Endothelial cell of umbilical vein (primary cell): ENCODE measurements around the gene SPP1. TPM values are rescaled to one million over a fixed set of nuclear protein-coding genes. Genes with fewer than 3 reads are reported as not detected.
"Not testable (repeated sequence)": the region's sequence is repeated elsewhere in the genome, so short reads cannot be mapped to it uniquely, and the experiment has no call there.

Experiments used
- BruUV-seq: library from RNA; stranded (reverse); fragments of 400-500 nt; replicated peaks from 2 replicates; lab custom pipeline; 2021; lab: Mats Ljungman, UMichigan
- CTCF ChIA-PET: fragments of 300-600, 350-600 bp; sonication (Branson Sonifier 250); formaldehyde crosslinking; loops from one replicate; lab custom pipeline; 2021; ENCODE audit warnings: antibody characterized with exemption, inconsistent platforms; lab: Charles Lee
- POLR2A ChIA-PET: fragments of 300-600, 350-600 bp; sonication (Branson Sonifier 250); formaldehyde crosslinking; loops from one replicate; lab custom pipeline; 2021; ENCODE audit warnings: antibody characterized with exemption, inconsistent platforms; lab: Charles Lee
- DNase-seq: peaks from one replicate; pipeline ENCODE4 v3.0.0-alpha.2; 2011; ENCODE audit warnings: low read depth, low spot score
- FAIRE-seq: peaks from 2 replicates; lab custom pipeline; 2011; peaks lifted over from hg19 to GRCh38; lab: Jason Lieb, UNC
- H2AFZ ChIP-seq: 2 replicates; pipeline ENCODE4 v1.6.0; 2012; ENCODE audit warnings: low read depth, low read length, control low read depth, inconsistent platforms
- H3K27ac ChIP-seq: 2 replicates; pipeline ENCODE4 v1.5.1; 2011; ENCODE audit warnings: low read depth, mild to moderate bottlenecking, control low read depth, low read length, moderate library complexity; ENCODE audit not compliant: insufficient read depth
- H3K27me3 ChIP-seq, 2 experiments: 2 replicates each; pipeline versions ENCODE4 v1.6.0 to v1.6.1; 2011; ENCODE audit warnings: low read length in 2 of 2, mixed read lengths in 1 of 2; ENCODE audit not compliant: control insufficient read depth in 2 of 2, insufficient read depth in 2 of 2
- H3K36me3 ChIP-seq, 2 experiments: 2 replicates in 1 of 2; 3 replicates in 1 of 2; pipeline ENCODE4 v1.5.1; 2011; ENCODE audit warnings: low read length in 2 of 2, mild to moderate bottlenecking in 1 of 2, moderate library complexity in 1 of 2; ENCODE audit not compliant: control insufficient read depth in 2 of 2, insufficient read depth in 2 of 2; ENCODE audit errors: extremely low read depth in 1 of 2
- H3K4me1 ChIP-seq: 3 replicates; pipeline ENCODE4 v1.5.1; 2011; ENCODE audit warnings: mild to moderate bottlenecking, low read length; ENCODE audit not compliant: control insufficient read depth, insufficient read depth; ENCODE audit errors: extremely low read depth
- H3K4me2 ChIP-seq: 2 replicates; pipeline ENCODE4 v1.6.1; 2011; ENCODE audit warnings: low read length, control low read depth, mixed read lengths; ENCODE audit not compliant: insufficient read depth
- H3K4me3 ChIP-seq, 3 experiments: fragments of 200-600 bp in 1 of 3; sonication (generic), shearing (Covaris generic) in 1 of 3; replicated peaks in 1 of 3; 2 replicates each; pipeline ENCODE4 v1.5.1; 2011 to 2016; ENCODE audit warnings: control low read depth in 3 of 3, low read length in 3 of 3, mild to moderate bottlenecking in 2 of 3, inconsistent platforms in 1 of 3, low read depth in 1 of 3, moderate library complexity in 1 of 3; ENCODE audit not compliant: insufficient read depth in 1 of 3
- H3K79me2 ChIP-seq: 2 replicates; pipeline ENCODE4 v1.6.0; 2012; ENCODE audit warnings: low read length, inconsistent platforms; ENCODE audit not compliant: control insufficient read depth, insufficient read depth
- H3K9ac ChIP-seq: replicated peaks from 2 replicates; pipeline ENCODE3; 2011; ENCODE audit warnings: low read length, control low read depth; ENCODE audit not compliant: insufficient read depth; ENCODE audit errors: extremely low read depth
- H3K9me1 ChIP-seq: replicated peaks from 3 replicates; pipeline ENCODE4 v1.6.0; 2011; ENCODE audit warnings: mild to moderate bottlenecking, low read length; ENCODE audit not compliant: control insufficient read depth, insufficient read depth; ENCODE audit errors: extremely low read depth
- H3K9me3 ChIP-seq: replicated peaks from 2 replicates; pipeline ENCODE4 v1.5.1; 2012; ENCODE audit warnings: low read length, inconsistent platforms; ENCODE audit not compliant: control insufficient read depth, insufficient read depth
- H4K20me1 ChIP-seq: replicated peaks from 2 replicates; pipeline ENCODE3; 2011; ENCODE audit warnings: mild to moderate bottlenecking, low read length; ENCODE audit not compliant: control insufficient read depth, insufficient read depth; ENCODE audit errors: extremely low read depth
- EZH2 ChIP-seq: IDR thresholded peaks from 2 replicates; pipeline ENCODE4 v1.6.1; 2012; ENCODE audit warnings: borderline replicate concordance, low read depth, mild to moderate bottlenecking, moderate library complexity, low read length, inconsistent platforms; ENCODE audit not compliant: severe bottlenecking
- FOS ChIP-seq: IDR thresholded peaks from 2 replicates; pipeline ENCODE4 v1.6.1; 2011; ENCODE audit warnings: mild to moderate bottlenecking, low read length, moderate library complexity, borderline replicate concordance; ENCODE audit not compliant: insufficient read depth
- GATA2 ChIP-seq: IDR thresholded peaks from 2 replicates; pipeline ENCODE4 v1.7.0; 2011; ENCODE audit warnings: low read depth, mild to moderate bottlenecking, moderate library complexity, mixed read lengths, low read length; ENCODE audit not compliant: insufficient read length, insufficient read depth
- JUN ChIP-seq: IDR thresholded peaks from 2 replicates; pipeline ENCODE4 v1.6.1; 2011; ENCODE audit warnings: borderline replicate concordance, low read depth; ENCODE audit not compliant: insufficient read length, insufficient read depth
- MYC ChIP-seq: IDR thresholded peaks from one replicate; pipeline ENCODE4 v1.6.1; 2011; ENCODE audit warnings: mild to moderate bottlenecking, low read depth, low read length
- POLR2A ChIP-seq: IDR thresholded peaks from 2 replicates; pipeline ENCODE4 v1.6.1; 2012; ENCODE audit warnings: low read depth, mild to moderate bottlenecking, control low read depth, low read length
- POLR2AphosphoS5 ChIP-seq: IDR thresholded peaks from 2 replicates; pipeline ENCODE4 v1.6.1; 2012; ENCODE audit warnings: low read depth, mild to moderate bottlenecking, control low read depth, low read length, moderate library complexity; ENCODE audit not compliant: insufficient read depth
- dilution Hi-C: fragments of 300-500 bp; cut with MboI; formaldehyde crosslinking; loops from one replicate; pipeline ENCODE4 v1.15.0; 2019; ENCODE audit warnings: low sequenced_read_pairs; ENCODE audit not compliant: extremely low pct_ligation_motif_present
- intact Hi-C: fragments of 100-400 bp; cut with micrococcal nuclease; formaldehyde crosslinking; loops from one replicate; pipeline ENCODE4 v1.10.0; 2022
- polyA plus RNA-seq, 4 experiments: library from polyadenylated mRNA; depleted of rRNA in 3 of 4; stranded (reverse) in 3 of 4; unstranded in 1 of 4; fragments of >200 nt; gene quantifications; 2 replicates each; pipeline versions ENCODE4 v1.2.1 to v1.2.3, GENCODE V29; 2011 to 2012; ENCODE audit warnings: missing spikeins in 1 of 4
- total RNA-seq: library from RNA; stranded (reverse); gene quantifications from 2 replicates; pipeline ENCODE4 v1.2.3, GENCODE V29; 2021
- TF ChIP-seq, protein P1 (sequence below), 2 donors: IDR thresholded peaks; 1 replicate in 1 of 2; 2 replicates in 1 of 2; pipeline ENCODE4 v1.5.1; 2011; ENCODE audit warnings: low read length in 2 of 2, mild to moderate bottlenecking in 2 of 2, moderate library complexity in 2 of 2, control low read depth in 1 of 2, inconsistent platforms in 1 of 2, low read depth in 1 of 2; ENCODE audit not compliant: insufficient read depth in 1 of 2; ENCODE audit errors: extremely low read depth in 1 of 2
- TF ChIP-seq, protein P2 (sequence below): IDR thresholded peaks from 2 replicates; pipeline ENCODE4 v1.6.1; 2011; ENCODE audit not compliant: insufficient read depth, insufficient read length

Gene SPP1
- total and polyA plus RNA-seq, 2 donors (not counting 3 experiments of a cell fraction or from before 2014, with no cell fraction given): not detected

DNA sequence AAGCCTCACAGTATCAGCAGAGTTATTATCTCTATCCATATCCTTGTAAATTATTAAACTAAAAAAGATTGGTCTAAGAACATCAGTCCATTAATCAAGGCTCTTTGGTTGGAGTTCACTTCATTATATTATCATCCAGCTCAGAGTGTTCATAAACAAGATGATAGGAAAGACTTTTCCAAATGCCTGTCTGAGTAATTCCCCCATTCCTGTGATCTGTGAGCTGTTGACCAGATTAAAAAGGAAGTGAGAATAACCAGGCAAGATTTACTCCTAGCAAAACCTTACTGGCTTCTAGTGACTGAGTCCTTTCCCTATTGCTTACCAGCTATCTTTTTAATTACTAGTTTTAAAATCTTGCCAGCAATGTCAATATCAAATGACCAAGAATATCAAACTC lies 46.8 kb downstream of the SPP1 start:
- Histone ChIP-seq H3K4me2 (no peak overlapping the region), H3K4me3 (no peak overlapping the region), H3K9ac (no peak overlapping the region), H3K79me2 (peaks cover 20% of the 10 kb centered on the region), H3K9me3 (no peaks in the 10 kb centered on the region), H3K4me1 (peaks cover 15% of the 10 kb centered on the region), H3K27me3 (no peaks in the 10 kb centered on the region), H3K27ac (no peak overlapping the region), H4K20me1 (no peaks in the 10 kb centered on the region), H3K36me3 (peaks cover 4 to 5% of the 10 kb centered on the region in 2 experiments), H2AFZ (no peak overlapping the region), H3K9me1 (no peaks in the 10 kb centered on the region)
- DNase-seq: no peak
- TF ChIP-seq, protein P1, sequence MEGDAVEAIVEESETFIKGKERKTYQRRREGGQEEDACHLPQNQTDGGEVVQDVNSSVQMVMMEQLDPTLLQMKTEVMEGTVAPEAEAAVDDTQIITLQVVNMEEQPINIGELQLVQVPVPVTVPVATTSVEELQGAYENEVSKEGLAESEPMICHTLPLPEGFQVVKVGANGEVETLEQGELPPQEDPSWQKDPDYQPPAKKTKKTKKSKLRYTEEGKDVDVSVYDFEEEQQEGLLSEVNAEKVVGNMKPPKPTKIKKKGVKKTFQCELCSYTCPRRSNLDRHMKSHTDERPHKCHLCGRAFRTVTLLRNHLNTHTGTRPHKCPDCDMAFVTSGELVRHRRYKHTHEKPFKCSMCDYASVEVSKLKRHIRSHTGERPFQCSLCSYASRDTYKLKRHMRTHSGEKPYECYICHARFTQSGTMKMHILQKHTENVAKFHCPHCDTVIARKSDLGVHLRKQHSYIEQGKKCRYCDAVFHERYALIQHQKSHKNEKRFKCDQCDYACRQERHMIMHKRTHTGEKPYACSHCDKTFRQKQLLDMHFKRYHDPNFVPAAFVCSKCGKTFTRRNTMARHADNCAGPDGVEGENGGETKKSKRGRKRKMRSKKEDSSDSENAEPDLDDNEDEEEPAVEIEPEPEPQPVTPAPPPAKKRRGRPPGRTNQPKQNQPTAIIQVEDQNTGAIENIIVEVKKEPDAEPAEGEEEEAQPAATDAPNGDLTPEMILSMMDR (IDR thresholded peaks at IDR 0.05; ENCODE audit: extremely low read depth in 1 of 2, insufficient read depth in 1 of 2, low read depth in 1 of 2, low read length in 2 of 2): no peak
- TF ChIP-seq EZH2 (no peak), GATA2 (no peak), FOS (no peak), POLR2AphosphoS5 (no peak), POLR2A (no peak), MYC (no peak), JUN (no peak)
- TF ChIP-seq, protein P2, sequence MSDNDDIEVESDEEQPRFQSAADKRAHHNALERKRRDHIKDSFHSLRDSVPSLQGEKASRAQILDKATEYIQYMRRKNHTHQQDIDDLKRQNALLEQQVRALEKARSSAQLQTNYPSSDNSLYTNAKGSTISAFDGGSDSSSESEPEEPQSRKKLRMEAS: no peak
- FAIRE-seq: no peak
- BruUV-seq: no TSS peak
- CTCF ChIA-PET: interaction anchor here (1.6 to 3.9 kb wide), 4 partner anchors 9 to 190 kb away, joined by 3 to 30 read pairs (median 10); no protein-coding TSS in a partner anchor
- dilution Hi-C loops (no loop called here), intact Hi-C loops (no loop called here)
- POLR2A ChIA-PET: interaction anchor here (0.6 kb wide), 1 partner anchor 12 kb away, joined by 3 read pairs; no protein-coding TSS in a partner anchor

DNA sequence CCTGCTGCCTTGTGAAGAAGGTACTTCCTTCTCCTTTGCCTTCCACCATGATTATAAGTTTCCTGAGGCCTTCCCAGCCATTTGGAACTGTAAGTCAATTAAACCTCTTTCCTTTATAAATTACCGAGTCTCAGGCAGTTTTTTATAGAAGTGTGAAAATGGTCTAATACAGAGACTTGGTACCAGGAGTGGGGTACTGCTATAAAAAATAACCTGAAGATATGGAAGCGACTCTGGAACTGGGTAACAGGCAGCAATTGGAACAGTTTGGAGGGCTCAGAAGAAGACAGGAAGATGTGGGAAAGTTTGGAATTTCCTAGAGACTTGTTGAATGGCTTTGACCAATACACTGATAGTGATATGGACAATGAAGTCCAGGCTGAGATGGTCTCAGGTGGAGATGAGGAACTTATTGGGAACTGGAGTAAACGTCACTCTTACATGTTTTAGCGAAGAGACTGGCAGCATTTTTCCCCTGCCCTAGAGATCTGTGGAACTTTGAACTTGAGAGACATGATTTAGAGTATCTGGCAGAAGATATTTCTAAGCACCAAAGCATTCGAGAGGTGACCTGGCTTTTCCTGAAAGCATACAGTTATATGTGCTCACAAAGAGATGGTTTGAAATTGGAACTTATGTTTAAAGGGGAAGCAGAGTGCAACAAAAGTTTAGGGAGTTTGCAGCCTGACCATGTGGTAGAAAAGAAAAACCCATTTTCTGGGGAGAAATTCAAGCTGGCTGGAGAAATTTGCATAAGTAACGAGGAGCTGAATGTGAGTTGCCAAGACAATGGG lies 50.6 kb downstream of the SPP1 start:
- not testable (repeated sequence) for H3K36me3 ChIP-seq, H3K4me2 ChIP-seq

More for the DNA sequence above, 50.6 kb downstream of the SPP1 start:
- intact Hi-C loops, CTCF ChIA-PET, H3K79me2 ChIP-seq, H3K9ac ChIP-seq, H3K27me3 ChIP-seq, H3K27ac ChIP-seq, H3K9me3 ChIP-seq, BruUV-seq, H4K20me1 ChIP-seq, H2AFZ ChIP-seq, H3K9me1 ChIP-seq, FAIRE-seq, H3K4me3 ChIP-seq, H3K4me1 ChIP-seq, DNase-seq, dilution Hi-C loops, POLR2A ChIA-PET: not testable (repeated sequence)
